K562 (cell line): ENCODE data around the gene GLTPD2. TPM values are rescaled to one million over a fixed set of nuclear protein-coding genes. Genes with fewer than 3 reads are reported as not detected.

Experiments used
- ATAC-seq: fragments of 200-7000 bp; cut with Tn5 transposase; 3 replicates; pipeline ENCODE4 v1.9.1; 2020; ENCODE audit warnings: moderate library complexity
- BruUV-seq: library from RNA; stranded (reverse); fragments of 400-500 nt; replicated peaks from 2 replicates; lab custom pipeline; 2021; lab: Mats Ljungman, UMichigan
- CTCF ChIA-PET: fragments of 300-600 bp; formaldehyde crosslinking; extraction: SDS; loops from one replicate; lab custom pipeline; 2021; ENCODE audit warnings: low intra/inter-chr PET ratio; lab: Yijun Ruan, JAX
- POLR2A ChIA-PET: fragments of 300-600, 350-650 bp; sonication (Branson Sonifier 250); formaldehyde crosslinking; extraction: SDS; loops from one replicate; lab custom pipeline; 2021; ENCODE audit warnings: antibody characterized with exemption, inconsistent platforms; lab: Yijun Ruan, JAX
- DNase-seq, 4 experiments: peaks; one replicate each; pipeline versions ENCODE4 v3.0.0 to v3.0.0-alpha.2; 2011 to 2018; ENCODE audit warnings: low spot score in 3 of 4, mixed read lengths in 3 of 4; ENCODE audit errors: extremely low read depth in 1 of 4
- FAIRE-seq: peaks from 2 replicates; lab custom pipeline; 2011; peaks lifted over from hg19 to GRCh38; lab: Jason Lieb, UNC
- H2AFZ ChIP-seq: 2 replicates; pipeline ENCODE4 v1.6.0; 2011; ENCODE audit warnings: low read depth, low read length, control low read depth, inconsistent platforms
- H3K27ac ChIP-seq: fragments of 200-600 bp; 3 replicates; pipeline ENCODE4 v1.8.0; 2011; ENCODE audit warnings: low read depth, mild to moderate bottlenecking, control low read depth, inconsistent platforms, low read length, moderate library complexity, mixed read lengths; ENCODE audit errors: extremely low read depth
- H3K27me3 ChIP-seq, 2 experiments: fragments of 300-600 bp in 1 of 2; 2 replicates in 1 of 2; 3 replicates in 1 of 2; pipeline versions ENCODE4 v1.6.0 to v1.8.0; 2011; ENCODE audit warnings: inconsistent platforms in 2 of 2, low read length in 2 of 2, mild to moderate bottlenecking in 1 of 2, mixed read lengths in 1 of 2, moderate library complexity in 1 of 2; ENCODE audit not compliant: control insufficient read depth in 2 of 2, insufficient read depth in 2 of 2
- H3K36me3 ChIP-seq: fragments of 300-600 bp; 3 replicates; pipeline ENCODE4 v1.8.0; 2011; ENCODE audit warnings: mild to moderate bottlenecking, low read length, inconsistent platforms; ENCODE audit not compliant: control insufficient read depth, insufficient read depth
- H3K4me1 ChIP-seq, 2 experiments: fragments of 200-600 bp in 1 of 2; replicated peaks in 1 of 2; 2 replicates in 1 of 2; 3 replicates in 1 of 2; pipeline versions ENCODE4 v1.5.1 to v1.8.0; 2011; ENCODE audit warnings: inconsistent platforms in 2 of 2, low read length in 2 of 2, mild to moderate bottlenecking in 1 of 2, mixed read lengths in 1 of 2, moderate library complexity in 1 of 2; ENCODE audit not compliant: control insufficient read depth in 2 of 2, insufficient read depth in 2 of 2
- H3K4me2 ChIP-seq: 2 replicates; pipeline ENCODE4 v1.6.1; 2011; ENCODE audit warnings: low read length, control low read depth, inconsistent platforms, mixed read lengths; ENCODE audit not compliant: insufficient read depth
- H3K4me3 ChIP-seq: fragments of 200-600 bp; sonication (generic), shearing (Covaris generic); 2 replicates; pipeline ENCODE4 v1.5.1; 2016; ENCODE audit warnings: control low read depth, inconsistent platforms
- H3K79me2 ChIP-seq: fragments of 200-600 bp; 3 replicates; pipeline ENCODE4 v1.8.0; 2011; ENCODE audit warnings: low read length, inconsistent platforms; ENCODE audit not compliant: control insufficient read depth, insufficient read depth
- H3K9ac ChIP-seq, 2 experiments: 2 replicates each; pipeline versions ENCODE4 v1.6.0 to v1.6.1; 2011; ENCODE audit warnings: low read depth in 2 of 2, low read length in 2 of 2, control low read depth in 1 of 2, inconsistent platforms in 1 of 2, mild to moderate bottlenecking in 1 of 2, mixed read lengths in 1 of 2; ENCODE audit not compliant: insufficient read depth in 1 of 2
- H3K9me1 ChIP-seq: one replicate; pipeline ENCODE4 v1.6.0; 2011; ENCODE audit warnings: inconsistent platforms, mild to moderate bottlenecking, low read length, moderate library complexity; ENCODE audit not compliant: control insufficient read depth, insufficient read depth
- H3K9me3 ChIP-seq: replicated peaks from 2 replicates; pipeline ENCODE4 v1.5.1; 2011; ENCODE audit warnings: low read depth, low read length, inconsistent platforms; ENCODE audit not compliant: control insufficient read depth, insufficient read depth
- H4K20me1 ChIP-seq: replicated peaks from 2 replicates; pipeline ENCODE4 v1.6.1; 2011; ENCODE audit warnings: low read length, inconsistent platforms, mixed read lengths; ENCODE audit not compliant: control insufficient read depth, insufficient read depth
- CBFA2T2 ChIP-seq: fragments of 450-650 bp; conservative IDR thresholded peaks from 2 replicates; pipeline ENCODE4 v1.6.1; 2017; ENCODE audit warnings: mild to moderate bottlenecking
- CBFA2T3 ChIP-seq: fragments of 450-650 bp; IDR thresholded peaks from 2 replicates; pipeline ENCODE4 v1.6.1; 2017
- CSDE1 ChIP-seq, 2 experiments: fragments of 450-650 bp; IDR thresholded peaks; 2 replicates each; pipeline ENCODE4 v1.6.1; 2016; ENCODE audit warnings: mild to moderate bottlenecking in 1 of 2
- HDAC3 ChIP-seq: fragments of 450-650 bp; IDR thresholded peaks from 2 replicates; pipeline ENCODE4 v1.6.1; 2018; ENCODE audit warnings: borderline replicate concordance, mild to moderate bottlenecking, moderate library complexity; ENCODE audit not compliant: partially characterized antibody
- TAL1 ChIP-seq: fragments of 450-650 bp; IDR thresholded peaks from 2 replicates; pipeline ENCODE4 v1.6.1; 2016; ENCODE audit warnings: mild to moderate bottlenecking
- TCF3 ChIP-seq: sonication (generic); formaldehyde crosslinking; IDR thresholded peaks from 2 replicates; pipeline ENCODE4 v1.4.0; 2020; ENCODE audit warnings: mild to moderate bottlenecking, missing genetic modification reagents
- WGBS: fragments of 100-300 bp; shearing (Covaris generic); methylation state at CpG from one replicate; pipeline ENCODE4 v1.1.6; 2016; ENCODE audit warnings: low coverage, mixed read lengths; ENCODE audit not compliant: insufficient coverage; ENCODE audit errors: missing lambda C conversion rate; 5-methylcytosine and 5-hydroxymethylcytosine counted together
- in situ Hi-C: fragments of 300-500 bp; cut with MboI; formaldehyde crosslinking; loops from 4 replicates; pipeline ENCODE4 v1.15.0; 2018; ENCODE audit warnings: inconsistent platforms, mixed read lengths
- intact Hi-C: fragments of 100-400 bp; cut with micrococcal nuclease; formaldehyde crosslinking; loops from 2 replicates; pipeline ENCODE4 v1.14.2; 2022
- polyA plus RNA-seq, 8 experiments: library from polyadenylated mRNA; depleted of rRNA in 4 of 8; stranded (reverse) in 5 of 8; unstranded in 3 of 8; fragments of >200 nt; fragmentation: Nextera tagmentation in 2 of 8; fragmentation: Illumina TruSeq in 1 of 8; extraction: Ambion mirVana in 2 of 8; extraction: Trizol in 1 of 8; gene quantifications; 2 replicates each; pipeline versions ENCODE4 v1.2.1 to v1.2.3, GENCODE V29; 2011 to 2014; ENCODE audit warnings: inconsistent platforms in 1 of 8, missing spikeins in 1 of 8
- total RNA-seq, 7 experiments: library from RNA; depleted of rRNA in 6 of 7; stranded (reverse); fragments of >200 nt in 6 of 7; fragmentation: Illumina TruSeq in 2 of 7; extraction: Trizol in 2 of 7; gene quantifications; 2 replicates each; pipeline versions ENCODE4 v1.2.1 to v1.2.3, GENCODE V29; 2011 to 2021; ENCODE audit warnings: low replicate concordance in 1 of 7

Gene GLTPD2
- total and polyA plus RNA-seq, 9 of the 15 experiments (the other 6 are each of a cell fraction or from before 2014, with no cell fraction given): not detected

- H3K9ac ChIP-seq: no peak overlapping the region
- intact Hi-C loops (no loop called here), in situ Hi-C loops (no loop called here)
- ChIA-PET POLR2A (interaction anchor here (0.6 kb wide), 1 partner anchor 11 kb away, joined by 4 read pairs; the partner anchor contains the start of gene GLTPD2), CTCF (no interaction called here)
- 2% methylated on average over 8 of the region's 9 CpGs for WGBS
- FAIRE-seq: no peak
- no peaks in the 10 kb centered on the region for H3K79me2 ChIP-seq
- peak; percentile 26; the same call in 1 of the 2 replicates for TF ChIP-seq CBFA2T2
- TF ChIP-seq TAL1: peak; percentile 15; the same call in 1 of the 2 replicates
- peak; percentile 24; the same call in 1 of the 2 replicates for TF ChIP-seq TCF3 (CRISPR knock-in tag)
- TF ChIP-seq HDAC3: no peak
- peak; percentile 53 for TF ChIP-seq CBFA2T3
- no peak for TF ChIP-seq CSDE1 (IDR thresholded peaks at IDR 0.05)
- H3K36me3 ChIP-seq: no peaks in the 10 kb centered on the region
- H3K4me3 ChIP-seq: no peak overlapping the region
- H3K27me3 ChIP-seq: peaks cover 8 to 36% of the 10 kb centered on the region in 2 experiments; a peak in 3 of 5 replicates
- no peaks in the 10 kb centered on the region for H4K20me1 ChIP-seq
- no peak for ATAC-seq
- no peaks in the 10 kb centered on the region for H3K9me1 ChIP-seq
- H3K4me2 ChIP-seq: no peak overlapping the region
- no TSS peak for BruUV-seq
- no peaks in the 10 kb centered on the region for H3K9me3 ChIP-seq
- no peak overlapping the region for H3K27ac ChIP-seq
- no peak overlapping the region for H2AFZ ChIP-seq
- no peak for DNase-seq
- H3K4me1 ChIP-seq: peaks cover 0 to 7% of the 10 kb centered on the region in 2 experiments; a peak in 3 of 5 replicates
These were observed 10.6 kb upstream of the GLTPD2 start for GRCh38 chr17:4777969-4778760.
